HCT116 (cell line): ENCODE data around the gene USP10. TPM values are rescaled to one million over a fixed set of nuclear protein-coding genes. Genes with fewer than 3 reads are reported as not detected.

Experiments used
- ATAC-seq: fragments of 200-7000 bp; cut with Tn5 transposase; 2 replicates; pipeline ENCODE4 v1.9.1; 2020; ENCODE audit warnings: mild to moderate bottlenecking, moderate library complexity
- BruUV-seq: library from RNA; stranded (reverse); fragments of 400-500 nt; replicated peaks from 2 replicates; lab custom pipeline; 2021; lab: Mats Ljungman, UMichigan
- CTCF ChIA-PET: fragments of 300-600 bp; sonication (Branson Sonifier 250); formaldehyde crosslinking; loops from one replicate; lab custom pipeline; 2021; ENCODE audit warnings: antibody characterized with exemption; lab: Charles Lee
- POLR2A ChIA-PET: fragments of 300-600, 350-600 bp; sonication (Branson Sonifier 250); formaldehyde crosslinking; loops from one replicate; lab custom pipeline; 2021; ENCODE audit warnings: antibody characterized with exemption; lab: Charles Lee
- RAD21 ChIA-PET, 2 experiments: fragments of 300-600 bp; sonication (Branson Sonifier 250); formaldehyde crosslinking; loops; one replicate each; lab custom pipeline; 2023; ENCODE audit warnings: low total read pairs in 2 of 2; ENCODE audit not compliant: uncharacterized antibody in 2 of 2, unreplicated experiment in 2 of 2, low non-redundant PET in 1 of 2; lab: Charles Lee
- DNase-seq: peaks from one replicate; pipeline ENCODE4 v3.0.0-alpha.2; 2010; ENCODE audit warnings: low read depth, low spot score
- H2AFZ ChIP-seq: fragments of 200-600 bp; shearing (Covaris generic), sonication (generic); 2 replicates; pipeline ENCODE4 v1.6.1; 2017; ENCODE audit warnings: low read depth, mixed run types, mixed read lengths, antibody characterized with exemption, low read length; ENCODE audit not compliant: poor library complexity, severe bottlenecking
- H3K27ac ChIP-seq: 2 replicates; pipeline ENCODE4 v1.5.1; 2012; ENCODE audit warnings: low read depth, low read length
- H3K27me3 ChIP-seq: fragments of 200-600 bp; sonication (generic); 2 replicates; pipeline ENCODE4 v1.6.1; 2016; ENCODE audit warnings: mixed run types, low read length, mixed read lengths; ENCODE audit not compliant: insufficient read depth
- H3K36me3 ChIP-seq, 2 experiments: fragments of 200-500 bp in 1 of 2; fragments of 200-600 bp in 1 of 2; sonication (Bioruptor generic) in 1 of 2; sonication (generic) in 1 of 2; 2 replicates each; pipeline versions ENCODE4 v1.5.1 to v1.6.1; 2014 to 2016; ENCODE audit warnings: low read length in 2 of 2, inconsistent platforms in 1 of 2, mixed read lengths in 1 of 2, mixed run types in 1 of 2; ENCODE audit not compliant: insufficient read depth in 2 of 2, control insufficient read depth in 1 of 2
- H3K4me1 ChIP-seq, 2 experiments: fragments of 200-600 bp in 1 of 2; sonication (generic) in 1 of 2; 2 replicates each; pipeline versions ENCODE4 v1.5.1 to v1.6.1; 2012 to 2017; ENCODE audit warnings: low read length in 2 of 2, inconsistent platforms in 1 of 2, mild to moderate bottlenecking in 1 of 2, mixed read lengths in 1 of 2, mixed run types in 1 of 2, moderate library complexity in 1 of 2; ENCODE audit not compliant: insufficient read depth in 2 of 2, control insufficient read depth in 1 of 2
- H3K4me2 ChIP-seq: fragments of 200-600 bp; sonication (generic); 2 replicates; pipeline ENCODE4 v1.6.1; 2017; ENCODE audit warnings: mixed run types, low read length, mixed read lengths
- H3K4me3 ChIP-seq, 2 experiments: fragments of 200-600 bp in 1 of 2; sonication (generic) in 1 of 2; replicated peaks in 1 of 2; 2 replicates each; pipeline ENCODE4 v1.5.1; 2011 to 2016; ENCODE audit warnings: low read length in 2 of 2, control low read depth in 1 of 2, low read depth in 1 of 2, mild to moderate bottlenecking in 1 of 2, mixed read lengths in 1 of 2, mixed run types in 1 of 2
- H3K79me2 ChIP-seq: fragments of 200-600 bp; sonication (generic); 2 replicates; pipeline ENCODE4 v1.6.1; 2017; ENCODE audit warnings: mild to moderate bottlenecking, mixed run types, low read length, moderate library complexity, mixed read lengths; ENCODE audit not compliant: insufficient read depth
- H3K9ac ChIP-seq: fragments of 200-600 bp; sonication (generic); 2 replicates; pipeline ENCODE4 v1.6.1; 2016; ENCODE audit warnings: low read length, mixed read lengths
- H3K9me2 ChIP-seq: fragments of 200-600 bp; sonication (generic), shearing (Covaris generic); 2 replicates; pipeline ENCODE4 v1.6.1; 2017; ENCODE audit warnings: mixed run types, mild to moderate bottlenecking, moderate library complexity; ENCODE audit not compliant: insufficient read depth
- H3K9me3 ChIP-seq, 2 experiments: fragments of 200-500 bp in 1 of 2; fragments of 200-600 bp in 1 of 2; sonication (Bioruptor generic) in 1 of 2; sonication (generic) in 1 of 2; 2 replicates each; pipeline ENCODE4 v1.6.1; 2014 to 2017; ENCODE audit warnings: low read length in 2 of 2, mixed read lengths in 2 of 2, inconsistent platforms in 1 of 2, low read depth in 1 of 2, mild to moderate bottlenecking in 1 of 2, mixed run types in 1 of 2, moderate library complexity in 1 of 2; ENCODE audit not compliant: control insufficient read depth in 1 of 2, insufficient read depth in 1 of 2
- H4K20me1 ChIP-seq: fragments of 200-600 bp; sonication (generic), shearing (Covaris generic); 2 replicates; pipeline ENCODE4 v1.6.1; 2017; ENCODE audit warnings: mixed run types, mild to moderate bottlenecking, moderate library complexity; ENCODE audit not compliant: insufficient read depth
- CBX3 ChIP-seq: IDR thresholded peaks from 2 replicates; pipeline ENCODE4 v1.6.1; 2012; ENCODE audit warnings: low read depth
- CEBPB ChIP-seq: IDR thresholded peaks from 2 replicates; pipeline ENCODE4 v1.6.1; 2012; ENCODE audit warnings: low read depth
- EZH2phosphoT487 ChIP-seq: fragments of 200-600 bp; IDR thresholded peaks from 2 replicates; pipeline ENCODE4 v1.6.1; 2018; ENCODE audit warnings: antibody characterized with exemption, borderline replicate concordance
- JUND ChIP-seq: IDR thresholded peaks from 2 replicates; pipeline ENCODE4 v1.6.1; 2012
- POLR2AphosphoS5 ChIP-seq: IDR thresholded peaks from 2 replicates; pipeline ENCODE4 v1.6.1; 2011; ENCODE audit warnings: mild to moderate bottlenecking, low read depth, low read length, moderate library complexity
- SRF ChIP-seq: IDR thresholded peaks from 2 replicates; pipeline ENCODE4 v1.6.1; 2012; ENCODE audit warnings: low read depth
- YY1 ChIP-seq: IDR thresholded peaks from 2 replicates; pipeline ENCODE4 v1.6.1; 2011; ENCODE audit warnings: low read length, low read depth, moderate library complexity, mild to moderate bottlenecking; ENCODE audit not compliant: insufficient replicate concordance; ENCODE audit errors: extremely low read depth
- intact Hi-C: fragments of 100-400 bp; cut with micrococcal nuclease; formaldehyde crosslinking; loops from 2 replicates; pipeline ENCODE4 v1.10.0; 2022
- total RNA-seq: library from RNA; stranded (reverse); gene quantifications from one replicate; pipeline ENCODE4 v1.2.1, GENCODE V29; 2021; ENCODE audit not compliant: unreplicated experiment
- TF ChIP-seq, protein P1 (sequence below): IDR thresholded peaks from 2 replicates; pipeline ENCODE4 v1.6.1; 2012; ENCODE audit warnings: low read depth

Gene USP10
- total RNA-seq, 1 experiment from 2014 or later = 175 TPM

DNA sequence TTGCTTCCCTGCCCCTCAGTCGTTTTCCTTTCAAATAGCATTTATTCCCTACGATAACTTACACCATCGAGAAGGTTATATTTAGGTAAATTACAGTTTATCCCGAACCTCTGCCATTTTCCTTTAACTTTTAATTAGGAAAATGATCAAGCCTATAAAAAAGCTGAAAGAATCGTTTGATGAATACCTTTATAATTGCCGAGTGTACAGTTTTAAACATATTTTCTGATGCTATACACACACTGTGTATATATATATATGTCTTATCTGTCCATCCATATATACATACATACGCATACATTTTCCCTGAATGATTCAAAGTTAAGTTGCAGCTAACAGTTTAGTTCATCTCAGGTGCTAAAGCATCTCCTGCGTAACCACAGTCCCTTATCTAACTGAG is 63.4 kb downstream of the USP10 start:
- intact Hi-C loops = no loop called here
- H2AFZ ChIP-seq = no peak overlapping the region
- BruUV-seq = no TSS peak
- ATAC-seq (no peak), DNase-seq (no peak)
- POLR2A ChIA-PET = no interaction called here
- H3K79me2 ChIP-seq = peaks cover 84% of the 10 kb centered on the region
- TF ChIP-seq, protein P1, sequence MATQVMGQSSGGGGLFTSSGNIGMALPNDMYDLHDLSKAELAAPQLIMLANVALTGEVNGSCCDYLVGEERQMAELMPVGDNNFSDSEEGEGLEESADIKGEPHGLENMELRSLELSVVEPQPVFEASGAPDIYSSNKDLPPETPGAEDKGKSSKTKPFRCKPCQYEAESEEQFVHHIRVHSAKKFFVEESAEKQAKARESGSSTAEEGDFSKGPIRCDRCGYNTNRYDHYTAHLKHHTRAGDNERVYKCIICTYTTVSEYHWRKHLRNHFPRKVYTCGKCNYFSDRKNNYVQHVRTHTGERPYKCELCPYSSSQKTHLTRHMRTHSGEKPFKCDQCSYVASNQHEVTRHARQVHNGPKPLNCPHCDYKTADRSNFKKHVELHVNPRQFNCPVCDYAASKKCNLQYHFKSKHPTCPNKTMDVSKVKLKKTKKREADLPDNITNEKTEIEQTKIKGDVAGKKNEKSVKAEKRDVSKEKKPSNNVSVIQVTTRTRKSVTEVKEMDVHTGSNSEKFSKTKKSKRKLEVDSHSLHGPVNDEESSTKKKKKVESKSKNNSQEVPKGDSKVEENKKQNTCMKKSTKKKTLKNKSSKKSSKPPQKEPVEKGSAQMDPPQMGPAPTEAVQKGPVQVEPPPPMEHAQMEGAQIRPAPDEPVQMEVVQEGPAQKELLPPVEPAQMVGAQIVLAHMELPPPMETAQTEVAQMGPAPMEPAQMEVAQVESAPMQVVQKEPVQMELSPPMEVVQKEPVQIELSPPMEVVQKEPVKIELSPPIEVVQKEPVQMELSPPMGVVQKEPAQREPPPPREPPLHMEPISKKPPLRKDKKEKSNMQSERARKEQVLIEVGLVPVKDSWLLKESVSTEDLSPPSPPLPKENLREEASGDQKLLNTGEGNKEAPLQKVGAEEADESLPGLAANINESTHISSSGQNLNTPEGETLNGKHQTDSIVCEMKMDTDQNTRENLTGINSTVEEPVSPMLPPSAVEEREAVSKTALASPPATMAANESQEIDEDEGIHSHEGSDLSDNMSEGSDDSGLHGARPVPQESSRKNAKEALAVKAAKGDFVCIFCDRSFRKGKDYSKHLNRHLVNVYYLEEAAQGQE = no peak
- TF ChIP-seq CBX3 = no peak
- no peak for TF ChIP-seq JUND
- TF ChIP-seq SRF = no peak
- TF ChIP-seq EZH2phosphoT487 = no peak
- TF ChIP-seq POLR2AphosphoS5 = no peak
- TF ChIP-seq CEBPB = no peak
- TF ChIP-seq YY1 = no peak
- TF ChIP-seq, all 23 proteins: peak for 0
- Histone ChIP-seq H3K9me3 (no peaks in the 10 kb centered on the region), H4K20me1 (peaks cover 21% of the 10 kb centered on the region; the same call in 1 of the 2 replicates), H3K36me3 (peaks cover 56 to 67% of the 10 kb centered on the region in 2 experiments), H3K9me2 (no peaks in the 10 kb centered on the region), H3K27me3 (no peaks in the 10 kb centered on the region), H3K9ac (no peak overlapping the region), H3K27ac (no peak overlapping the region), H3K4me3 (no peak overlapping the region), H3K4me1 (no peaks in the 10 kb centered on the region), H3K4me2 (no peak overlapping the region)
- CTCF ChIA-PET = interaction anchor here (1.5 kb wide), 1 partner anchor 9 kb away, joined by 3 read pairs; no protein-coding TSS in a partner anchor
- RAD21 ChIA-PET = no interaction called here
